ENCODE measurements around the gene RO60. TPM values are rescaled to one million over a fixed set of nuclear protein-coding genes. Genes with fewer than 3 reads are reported as not detected.

RO60 gene
- total RNA-seq, 1 experiment from 2014 or later = 93.5 TPM

DNA sequence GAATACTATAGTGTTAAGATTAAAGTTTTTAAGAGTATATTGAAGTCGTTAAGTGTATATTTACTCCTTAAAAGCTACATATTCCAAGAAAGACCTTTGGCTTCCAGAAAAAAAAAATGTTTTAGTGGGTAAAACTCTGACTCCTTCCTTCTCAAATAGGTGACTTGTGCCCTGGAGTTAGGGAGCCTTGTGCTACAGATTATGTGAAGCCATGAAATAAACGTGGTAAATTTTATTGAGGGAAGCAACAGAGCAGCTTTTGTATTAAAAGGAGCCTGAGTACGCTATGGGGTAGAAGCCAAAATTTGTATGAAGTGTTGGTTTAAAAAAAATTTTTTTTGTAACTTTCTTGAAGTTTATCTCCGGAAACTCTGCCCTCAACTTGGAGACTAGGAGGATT, 994 bp downstream of the RO60 start:
- ChIA-PET CTCF (no interaction called here), POLR2A (ENCODE audit: low non-redundant PET) (interaction anchor here (0.6 kb wide), 1 partner anchor 10 kb away, joined by 3 read pairs; no protein-coding TSS in a partner anchor)
- TSS peak; percentile 49 for BruUV-seq (replicated peaks)

DNA sequence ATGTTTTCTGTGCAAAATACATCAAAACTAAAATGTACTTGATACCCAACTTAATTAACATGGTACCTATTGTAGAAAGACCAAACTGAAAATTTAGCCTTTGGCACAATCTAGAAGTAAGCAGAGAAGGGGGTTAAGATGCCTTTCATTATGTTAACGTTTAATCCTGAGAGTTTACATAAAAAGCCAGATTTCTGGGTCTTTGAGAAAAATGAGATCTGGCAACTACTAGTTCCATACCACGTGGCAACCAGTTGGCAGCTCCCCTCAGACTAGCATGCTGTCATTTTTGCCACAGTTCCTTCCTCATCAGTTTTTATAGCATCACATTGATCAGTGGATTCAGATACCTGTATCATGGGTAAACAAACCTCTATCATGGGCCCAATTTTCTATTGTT, 1.5 kb downstream of the RO60 start:
- no peaks in the 10 kb centered on the region for H3K27me3 ChIP-seq (replicated peaks; ENCODE audit: insufficient read depth, low read depth, low read length, poor library complexity)
- peak overlapping the region; percentile 94 for H3K27ac ChIP-seq (ENCODE audit: low read depth, low read length, poor library complexity, severe bottlenecking)
- no peaks in the 10 kb centered on the region for H3K9me3 ChIP-seq (ENCODE audit: low read depth, low read length, poor library complexity, severe bottlenecking)
- ChIA-PET CTCF (no interaction called here), POLR2A (ENCODE audit: low non-redundant PET) (interaction anchor here (0.6 kb wide), 1 partner anchor 9 kb away, joined by 3 read pairs; no protein-coding TSS in a partner anchor)
- intact Hi-C loops (cut with micrococcal nuclease; ENCODE audit: unreplicated experiment) = no loop called here
- H3K4me3 ChIP-seq (ENCODE audit: low read depth, low read length, poor library complexity, severe bottlenecking) = peak overlapping the region; percentile 87
- H3K36me3 ChIP-seq (ENCODE audit: insufficient read depth, low read length, poor library complexity, severe bottlenecking) = no peaks in the 10 kb centered on the region
- DNase-seq (ENCODE audit: low spot score) = no peak
- peaks cover 8% of the 10 kb centered on the region for H3K4me1 ChIP-seq (ENCODE audit: insufficient read depth, low read length, poor library complexity, severe bottlenecking)
- TF ChIP-seq, protein P1, sequence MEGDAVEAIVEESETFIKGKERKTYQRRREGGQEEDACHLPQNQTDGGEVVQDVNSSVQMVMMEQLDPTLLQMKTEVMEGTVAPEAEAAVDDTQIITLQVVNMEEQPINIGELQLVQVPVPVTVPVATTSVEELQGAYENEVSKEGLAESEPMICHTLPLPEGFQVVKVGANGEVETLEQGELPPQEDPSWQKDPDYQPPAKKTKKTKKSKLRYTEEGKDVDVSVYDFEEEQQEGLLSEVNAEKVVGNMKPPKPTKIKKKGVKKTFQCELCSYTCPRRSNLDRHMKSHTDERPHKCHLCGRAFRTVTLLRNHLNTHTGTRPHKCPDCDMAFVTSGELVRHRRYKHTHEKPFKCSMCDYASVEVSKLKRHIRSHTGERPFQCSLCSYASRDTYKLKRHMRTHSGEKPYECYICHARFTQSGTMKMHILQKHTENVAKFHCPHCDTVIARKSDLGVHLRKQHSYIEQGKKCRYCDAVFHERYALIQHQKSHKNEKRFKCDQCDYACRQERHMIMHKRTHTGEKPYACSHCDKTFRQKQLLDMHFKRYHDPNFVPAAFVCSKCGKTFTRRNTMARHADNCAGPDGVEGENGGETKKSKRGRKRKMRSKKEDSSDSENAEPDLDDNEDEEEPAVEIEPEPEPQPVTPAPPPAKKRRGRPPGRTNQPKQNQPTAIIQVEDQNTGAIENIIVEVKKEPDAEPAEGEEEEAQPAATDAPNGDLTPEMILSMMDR (conservative IDR thresholded peaks at IDR 0.05; ENCODE audit: low read depth, low read length) = no peak
- TF ChIP-seq EZH2 (IDR thresholded peaks at IDR 0.05; ENCODE audit: borderline replicate concordance, low read depth, low read length, poor library complexity, severe bottlenecking) = no peak
- no TSS peak for BruUV-seq (replicated peaks)

More for the DNA sequence above, 994 bp downstream of the RO60 start:
- Histone ChIP-seq H3K9me3 (ENCODE audit: low read depth, low read length, poor library complexity, severe bottlenecking) (no peaks in the 10 kb centered on the region), H3K4me3 (ENCODE audit: low read depth, low read length, poor library complexity, severe bottlenecking) (peak overlapping the region; percentile 87), H3K4me1 (ENCODE audit: insufficient read depth, low read length, poor library complexity, severe bottlenecking) (peaks cover 8% of the 10 kb centered on the region), H3K36me3 (ENCODE audit: insufficient read depth, low read length, poor library complexity, severe bottlenecking) (no peaks in the 10 kb centered on the region), H3K27me3 (replicated peaks; ENCODE audit: insufficient read depth, low read depth, low read length, poor library complexity) (no peaks in the 10 kb centered on the region), H3K27ac (ENCODE audit: low read depth, low read length, poor library complexity, severe bottlenecking) (peak overlapping the region; percentile 94)
- intact Hi-C loops (cut with micrococcal nuclease; ENCODE audit: unreplicated experiment) = no loop called here
- TF ChIP-seq, protein P1 (conservative IDR thresholded peaks at IDR 0.05; ENCODE audit: low read depth, low read length) = no peak
- no peak for TF ChIP-seq EZH2 (IDR thresholded peaks at IDR 0.05; ENCODE audit: borderline replicate concordance, low read depth, low read length, poor library complexity, severe bottlenecking)
- no peak for DNase-seq (ENCODE audit: low spot score)

DNA sequence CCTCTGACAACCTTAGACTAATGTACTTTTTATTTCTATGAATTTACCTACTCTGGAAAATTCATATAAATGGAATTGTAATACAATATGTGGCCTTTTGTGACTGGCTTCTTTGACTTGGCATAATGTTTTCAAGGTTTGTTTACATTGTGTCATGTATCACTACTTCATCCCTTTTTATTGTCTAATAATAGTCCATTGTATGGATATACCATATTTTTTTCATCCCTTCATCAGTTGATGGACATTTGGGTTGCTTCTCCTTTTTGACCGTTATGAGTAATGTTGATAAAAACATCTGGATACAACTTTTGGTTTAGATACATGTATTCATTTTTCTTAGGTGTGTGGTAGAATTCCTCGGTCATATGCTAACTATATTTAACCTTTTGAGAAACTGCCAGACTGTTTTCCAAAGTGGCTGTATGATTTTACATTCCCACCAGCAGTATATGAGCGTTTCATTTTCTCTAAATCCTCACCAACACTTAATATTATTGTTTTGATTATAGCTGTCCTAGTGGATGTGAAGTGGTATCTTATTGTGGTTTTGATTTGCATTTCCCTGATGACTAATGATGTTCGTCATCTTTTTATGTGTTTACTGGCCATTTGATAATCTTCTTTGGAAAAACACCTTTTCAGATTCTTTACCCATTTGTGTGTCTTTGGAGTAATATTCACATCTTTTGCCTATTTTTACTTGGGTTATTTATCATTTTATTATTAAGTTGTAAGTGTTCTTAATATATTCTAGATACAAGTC, 3.5 kb downstream of the RO60 start:
- Histone ChIP-seq H3K27ac (ENCODE audit: low read depth, low read length, poor library complexity, severe bottlenecking) (no peak overlapping the region), H3K9me3 (ENCODE audit: low read depth, low read length, poor library complexity, severe bottlenecking) (no peaks in the 10 kb centered on the region), H3K4me1 (ENCODE audit: insufficient read depth, low read length, poor library complexity, severe bottlenecking) (peaks cover 2% of the 10 kb centered on the region), H3K4me3 (ENCODE audit: low read depth, low read length, poor library complexity, severe bottlenecking) (no peak overlapping the region), H3K36me3 (ENCODE audit: insufficient read depth, low read length, poor library complexity, severe bottlenecking) (no peaks in the 10 kb centered on the region), H3K27me3 (replicated peaks; ENCODE audit: insufficient read depth, low read depth, low read length, poor library complexity) (no peaks in the 10 kb centered on the region)
- TF ChIP-seq, protein P1 (conservative IDR thresholded peaks at IDR 0.05; ENCODE audit: low read depth, low read length) = no peak
- no peak for TF ChIP-seq EZH2 (IDR thresholded peaks at IDR 0.05; ENCODE audit: borderline replicate concordance, low read depth, low read length, poor library complexity, severe bottlenecking)
- POLR2A ChIA-PET (ENCODE audit: low non-redundant PET) = no interaction called here
- intact Hi-C loops (cut with micrococcal nuclease; ENCODE audit: unreplicated experiment) = no loop called here
- no TSS peak for BruUV-seq (replicated peaks)
- no peak for DNase-seq (ENCODE audit: low spot score)
- CTCF ChIA-PET = no interaction called here
